GM12892 (cell line): Measurements from ENCODE around the gene ARMC7.
A peak's percentile ranks its signal among the peaks of the same experiment; 100 is the strongest.
"Not testable (repeated sequence)": the region's sequence is repeated elsewhere in the genome, so short reads cannot be mapped to it uniquely, and the experiment has no call there.

ENCODE experiments used
- DNase-seq: peaks from one replicate; pipeline ENCODE4 v3.0.0; 2011; ENCODE audit not compliant: insufficient read length
- FAIRE-seq: peaks from 2 replicates; lab custom pipeline; 2011; peaks lifted over from hg19 to GRCh38; lab: Jason Lieb, UNC
- POLR2A ChIP-seq: IDR thresholded peaks from 2 replicates; pipeline ENCODE4 v1.6.1; 2011; ENCODE audit warnings: low read depth, low read length, control low read depth
- POLR2AphosphoS5 ChIP-seq: IDR thresholded peaks from 2 replicates; pipeline ENCODE4 v1.6.1; 2011; ENCODE audit warnings: low read depth, low read length, control low read depth
- TAF1 ChIP-seq: IDR thresholded peaks from 2 replicates; pipeline ENCODE4 v1.6.1; 2011; ENCODE audit warnings: low read depth, mild to moderate bottlenecking, control low read depth, low read length, borderline replicate concordance

Gene ARMC7

GRCh38 chr17:75068750-75069149, 41.0 kb upstream of the ARMC7 start:
- FAIRE-seq (no peak), DNase-seq (no peak)
- TF ChIP-seq POLR2AphosphoS5 (no peak), TAF1 (no peak)

- FAIRE-seq (no peak), DNase-seq (peak; percentile 13)
- TF ChIP-seq POLR2A (no peak), TAF1 (no peak), POLR2AphosphoS5 (no peak)
Observed at GRCh38 chr17:75069783-75070182, 40.0 kb upstream of the ARMC7 start.

- not testable (repeated sequence) for DNase-seq, FAIRE-seq
Observed at GRCh38 chr17:75071478-75072271, 38.1 kb upstream of the ARMC7 start.

GRCh38 chr17:75072909-75073308, 36.9 kb upstream of the ARMC7 start:
- not testable (repeated sequence) for DNase-seq, FAIRE-seq

GRCh38 chr17:75073618-75074047, 36.1 kb upstream of the ARMC7 start:
- TF ChIP-seq TAF1 (no peak), POLR2AphosphoS5 (no peak), POLR2A (no peak)
- FAIRE-seq (no peak), DNase-seq (no peak)

GRCh38 chr17:75074532-75074931, 35.2 kb upstream of the ARMC7 start:
- no peak for DNase-seq
- FAIRE-seq: no peak

GRCh38 chr17:75075597-75076336, 34.0 kb upstream of the ARMC7 start:
- peak; percentile 10 for DNase-seq
- no peak for FAIRE-seq
- no peak for TF ChIP-seq POLR2AphosphoS5
- TF ChIP-seq POLR2A: no peak
- no peak for TF ChIP-seq TAF1

More at GRCh38 chr17:75074532-75074931, 35.2 kb upstream of the ARMC7 start:
- TF ChIP-seq POLR2A: no peak
- no peak for TF ChIP-seq TAF1
- no peak for TF ChIP-seq POLR2AphosphoS5

- FAIRE-seq (no peak), DNase-seq (peak; percentile 41)
- TF ChIP-seq TAF1 (no peak), POLR2AphosphoS5 (no peak), POLR2A (no peak)
Observed at GRCh38 chr17:75077072-75077495, 32.7 kb upstream of the ARMC7 start.

GRCh38 chr17:75077496-75078283, 32.1 kb upstream of the ARMC7 start:
- DNase-seq (peak; percentile 68), FAIRE-seq (peak; percentile 77)
- TF ChIP-seq POLR2A (peak; percentile 28; the same call in 1 of the 2 replicates), TAF1 (no peak)

- TF ChIP-seq POLR2AphosphoS5: no peak
- no peak for TF ChIP-seq POLR2A
- TF ChIP-seq TAF1: no peak
- peak; percentile 23 for DNase-seq
- FAIRE-seq: no peak
Observed at GRCh38 chr17:75078284-75079022, 31.3 kb upstream of the ARMC7 start.

GRCh38 chr17:75079023-75079373, 30.8 kb upstream of the ARMC7 start:
- FAIRE-seq (no peak), DNase-seq (no peak)
- TF ChIP-seq POLR2A (no peak), TAF1 (no peak), POLR2AphosphoS5 (no peak)
